Stimulated activated CD8-positive, alpha-beta memory T cell treated with anti-CD3 and anti-CD28 coated beads, Interleukin-15, amount 100 ng/mL, for 1 hour (primary cell): ENCODE measurements around the gene LCN2.
A peak's percentile ranks its signal among the peaks of the same experiment; 100 is the strongest.
"Not testable (repeated sequence)": the region's sequence is repeated elsewhere in the genome, so short reads cannot be mapped to it uniquely, and the experiment has no call there.

Source experiments
- DNase-seq: peaks from one replicate; pipeline ENCODE4 v3.0.0-alpha.2; 2020; ENCODE audit warnings: low read depth

Gene LCN2

DNA sequence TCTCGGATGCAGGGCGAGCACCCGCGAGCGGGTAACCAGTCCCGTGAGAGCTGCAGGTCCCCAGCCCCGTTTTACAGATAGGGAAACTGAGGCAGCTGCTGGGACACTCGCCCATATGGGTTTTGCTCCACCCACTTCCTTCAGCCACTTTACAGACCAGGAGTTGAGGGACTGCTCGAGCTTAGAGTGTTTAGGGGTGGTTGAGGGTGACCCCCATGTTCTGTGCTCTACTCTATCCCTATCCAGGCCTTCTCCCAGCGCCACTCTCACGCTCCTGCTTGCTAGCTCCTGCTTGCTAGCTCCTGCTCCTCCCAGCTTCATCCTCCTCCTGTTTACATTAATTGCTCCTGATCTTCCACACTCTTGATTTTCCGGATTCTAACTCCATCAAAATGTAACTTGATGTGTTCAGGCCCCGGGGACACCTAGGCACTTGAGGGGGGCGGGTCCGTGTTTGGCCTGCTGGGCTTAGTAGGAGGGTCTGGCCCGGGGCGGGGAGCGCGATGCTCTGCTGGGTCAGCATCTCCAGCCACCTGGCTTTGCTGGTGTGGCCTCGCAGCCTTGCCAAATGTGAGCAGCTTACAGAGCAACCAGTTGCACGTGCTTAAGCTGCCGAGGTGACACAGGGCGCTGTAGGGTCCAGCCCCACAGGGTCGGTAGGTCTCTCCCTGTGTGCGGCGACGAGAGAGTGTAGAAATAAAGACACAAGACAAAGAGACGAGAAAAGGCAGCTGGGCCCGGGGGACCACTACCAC lies 20.2 kb upstream of the LCN2 start:
- DNase-seq, result no peak

DNA sequence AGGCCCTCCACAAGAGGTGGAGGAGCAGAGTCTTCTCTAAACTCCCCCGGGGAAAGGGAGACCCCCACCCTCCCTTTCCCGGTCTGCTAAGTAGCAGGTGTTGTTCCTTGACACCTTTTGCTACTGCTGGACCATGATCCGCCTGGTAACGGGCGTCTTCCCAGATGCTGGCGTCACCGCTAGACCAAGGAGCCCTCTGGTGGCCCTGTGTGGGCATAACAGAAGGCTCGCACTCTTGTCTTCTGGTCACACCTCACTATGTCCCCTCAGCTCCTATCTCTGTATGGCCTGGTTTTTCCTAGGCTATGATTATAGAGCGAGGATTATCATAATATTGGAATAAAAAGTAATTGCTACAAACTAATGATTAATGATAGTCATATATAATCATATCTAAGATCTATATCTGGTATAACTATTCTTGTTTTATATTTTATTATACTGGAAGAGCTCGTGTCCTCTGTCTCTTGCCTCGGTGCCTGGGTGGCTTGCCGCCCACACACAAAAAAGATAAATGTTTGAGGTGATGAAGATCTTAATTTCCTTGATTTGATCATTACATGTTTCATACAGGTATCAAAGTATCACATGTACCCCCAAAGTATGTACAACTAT lies 19.2 kb upstream of the LCN2 start:
- peak; percentile 27 for DNase-seq

DNA sequence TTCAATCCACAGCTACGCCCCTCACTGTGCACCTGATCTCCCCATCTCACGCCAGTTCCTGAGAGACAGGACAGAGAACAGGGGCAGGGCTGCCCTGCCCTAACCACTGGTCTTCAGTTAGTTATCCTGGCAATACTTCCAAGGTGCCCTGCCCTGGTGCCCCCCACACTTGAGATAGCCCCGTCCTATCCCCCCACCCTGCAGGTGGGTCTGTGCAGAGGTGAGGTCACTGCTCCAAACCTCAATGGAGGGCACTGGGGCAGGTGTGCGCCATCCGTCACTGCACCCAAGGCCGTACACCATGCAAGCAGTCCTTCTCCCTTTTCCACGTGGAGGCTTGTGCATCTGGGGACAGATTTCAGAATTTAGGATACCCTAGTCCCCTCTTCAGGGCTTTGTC lies 18.6 kb upstream of the LCN2 start:
- not testable (repeated sequence) for DNase-seq

DNA sequence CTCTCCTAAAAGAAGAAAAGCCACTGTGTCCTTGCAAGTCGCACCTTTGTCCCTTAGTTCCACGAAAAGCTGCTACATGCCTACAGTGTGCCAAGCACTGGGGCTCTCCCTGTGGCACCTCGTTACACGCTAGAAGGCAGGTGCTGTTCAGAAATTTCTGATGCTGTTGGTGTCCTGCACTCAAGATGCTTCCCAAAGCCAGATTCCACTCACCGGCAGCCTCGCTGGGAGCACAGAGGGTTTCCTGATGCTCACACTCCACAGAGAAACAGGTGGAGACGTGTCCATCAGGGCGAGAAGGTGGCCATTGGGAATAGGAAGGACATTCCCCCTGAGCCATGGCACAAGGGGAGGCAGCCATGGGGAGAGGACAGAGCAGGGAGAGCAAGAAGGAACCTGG lies 17.9 kb upstream of the LCN2 start:
- DNase-seq, result not testable (repeated sequence)

DNA sequence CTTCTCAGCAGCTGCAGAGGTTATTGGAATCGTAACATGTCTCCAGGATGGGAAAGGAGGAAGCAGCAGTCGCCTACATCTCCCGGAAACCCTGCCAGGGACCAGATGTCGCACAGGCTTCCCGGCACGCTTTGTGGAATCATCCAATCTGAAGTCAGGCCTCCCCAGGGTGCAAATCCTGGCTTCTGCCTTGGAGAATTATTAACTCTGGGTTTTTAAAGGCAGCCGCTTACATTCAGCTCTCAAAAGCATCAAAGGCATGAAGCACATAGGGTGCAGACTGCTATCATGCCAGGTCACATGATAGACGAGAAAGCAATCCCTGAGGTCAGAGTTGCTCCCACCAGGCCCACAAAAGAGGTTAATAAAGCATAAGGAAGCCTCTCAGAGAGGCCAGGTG lies 17.1 kb upstream of the LCN2 start:
- not testable (repeated sequence) for DNase-seq

DNA sequence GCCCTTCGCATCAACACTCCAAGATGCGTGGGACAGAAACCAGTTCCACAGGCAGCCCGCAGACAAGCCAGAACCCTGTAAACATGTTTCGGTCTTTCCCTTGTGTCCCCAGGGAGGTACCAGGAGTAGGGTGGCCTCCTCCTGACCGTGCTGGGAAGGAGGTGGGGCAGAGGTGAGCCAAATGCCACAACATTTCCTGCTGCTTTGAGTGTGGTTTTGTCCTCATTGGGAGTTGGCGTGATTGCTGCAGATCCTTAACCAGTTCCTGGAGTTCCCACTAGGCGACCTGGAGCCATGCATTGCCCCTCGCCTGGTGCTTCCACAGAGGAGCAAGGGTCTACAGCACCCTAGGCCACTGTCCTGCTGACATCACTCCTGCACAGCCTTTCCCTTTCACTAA lies 13.7 kb upstream of the LCN2 start:
- not testable (repeated sequence) for DNase-seq

DNA sequence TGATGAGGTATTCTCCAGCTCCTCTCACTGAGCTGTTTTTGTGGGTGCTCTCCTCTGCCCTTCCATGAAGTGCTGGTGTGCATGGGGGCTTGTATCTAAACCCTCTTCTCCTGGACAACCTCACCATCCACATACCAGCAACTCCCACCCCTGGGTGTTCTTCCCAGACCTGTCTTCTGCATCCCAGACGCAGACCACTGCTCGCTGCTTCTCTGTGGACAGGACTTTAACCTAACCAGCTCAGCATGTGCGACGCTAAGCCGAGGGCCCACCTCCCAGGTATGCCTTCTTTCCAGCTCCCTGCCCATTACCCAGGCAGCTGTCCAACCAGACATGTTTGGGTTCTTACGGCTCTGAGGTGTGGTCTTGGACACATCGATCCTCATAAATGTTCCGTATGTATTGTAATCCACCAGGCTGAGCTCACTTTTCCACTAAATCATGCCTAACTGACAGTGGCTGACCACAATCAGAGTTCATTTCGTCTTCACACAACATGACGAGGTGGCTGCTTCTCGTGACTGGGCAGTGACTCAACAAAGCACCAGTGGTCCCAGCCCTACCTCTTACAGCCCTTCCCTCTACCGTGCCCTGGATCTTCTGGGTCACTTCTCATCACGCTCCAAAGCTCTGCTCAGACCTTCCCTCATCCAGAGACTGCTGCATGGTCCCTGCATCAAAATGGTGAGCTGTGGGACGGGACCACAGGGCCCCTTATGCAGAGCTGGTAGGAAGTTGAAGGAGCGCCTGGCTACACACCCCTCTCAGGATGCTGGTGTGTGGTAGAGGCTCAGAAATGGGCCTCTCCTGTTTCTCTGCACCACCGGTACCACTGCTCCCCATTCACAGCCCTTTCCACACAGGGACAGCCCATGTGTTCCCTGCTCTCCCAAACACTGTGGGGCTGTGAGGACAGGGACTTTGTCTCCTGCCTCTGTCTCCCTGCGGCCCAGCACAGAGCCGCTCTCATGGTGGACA lies 12.1 kb upstream of the LCN2 start:
- DNase-seq, result no peak

DNA sequence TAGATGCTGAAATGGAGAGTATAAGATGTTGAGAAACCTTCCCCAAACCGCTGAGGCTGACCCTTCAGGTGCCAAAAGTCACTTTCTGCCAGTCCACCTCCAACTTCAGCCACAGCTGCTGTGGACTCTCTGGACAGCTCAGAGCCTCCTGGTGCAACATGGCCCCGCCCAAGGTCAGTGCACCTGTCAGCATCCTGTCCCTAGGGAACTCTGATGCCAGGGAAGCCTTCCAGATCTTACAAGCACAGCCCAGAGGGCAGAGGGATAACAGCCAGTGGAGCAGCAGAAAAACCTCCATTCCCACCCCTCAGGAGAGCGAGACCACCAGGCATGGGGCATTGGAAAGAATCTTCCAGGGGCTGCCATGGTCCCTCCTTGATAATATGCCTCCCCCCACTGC lies 11.3 kb upstream of the LCN2 start:
- no peak for DNase-seq

DNA sequence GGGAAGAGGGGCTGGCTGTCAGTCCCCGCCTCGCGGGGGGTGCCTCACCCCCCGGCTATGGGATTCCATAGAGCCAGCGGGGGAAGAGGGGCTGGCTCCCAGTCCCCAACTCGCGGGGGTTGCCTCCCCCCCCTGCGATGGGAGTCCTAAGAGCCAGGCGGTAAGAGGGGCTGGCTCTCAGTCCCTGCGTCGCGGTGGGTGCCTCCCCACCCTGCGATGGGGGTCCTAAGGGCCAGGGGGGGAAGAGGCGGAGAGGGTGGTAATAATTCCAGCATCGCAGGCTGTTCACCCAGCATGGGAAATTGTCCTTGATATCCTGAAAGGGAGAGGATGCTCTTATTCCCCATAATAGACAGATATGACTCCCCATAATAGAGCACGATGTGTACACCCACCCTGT lies 9.6 kb upstream of the LCN2 start:
- DNase-seq, result no peak

DNA sequence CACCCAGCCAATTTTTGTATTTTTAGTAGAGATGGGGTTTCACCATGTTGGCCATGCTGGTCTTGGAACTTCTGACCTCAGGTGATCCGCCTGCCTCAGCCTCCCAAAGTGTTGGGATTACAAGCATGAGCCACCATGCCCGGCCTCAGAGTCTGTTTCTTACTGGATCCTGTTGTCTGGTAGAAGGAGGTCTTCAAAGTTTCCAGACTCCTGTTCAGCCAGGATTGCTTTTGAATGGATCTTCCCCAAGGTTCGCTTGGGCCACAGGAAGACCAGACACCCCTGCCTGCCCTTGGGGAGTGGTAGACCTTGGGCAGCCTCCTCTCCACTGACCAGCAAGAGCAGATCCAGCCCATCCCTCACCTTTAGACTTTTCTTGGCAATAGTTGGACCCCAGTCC lies 7.6 kb upstream of the LCN2 start:
- DNase-seq, result no peak

DNA sequence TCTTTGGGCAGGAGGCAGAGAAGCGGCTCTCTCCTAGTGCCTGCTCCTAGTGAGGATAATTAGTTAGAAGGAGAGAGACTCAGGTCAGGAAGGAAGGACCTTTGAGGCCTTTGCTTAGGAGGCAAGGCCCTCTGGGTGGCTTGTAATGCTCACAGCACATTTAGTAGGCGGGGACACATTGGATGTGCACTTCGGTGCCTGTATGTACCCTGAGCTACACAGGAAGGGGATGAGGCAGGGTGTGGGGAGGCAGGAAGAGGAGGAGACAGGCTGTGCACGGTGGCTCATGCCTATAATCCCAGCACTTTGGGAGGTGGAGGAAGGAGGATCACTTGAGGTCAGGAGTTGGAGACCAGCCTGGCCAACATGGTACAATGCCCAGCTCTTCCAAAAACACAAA lies 7.2 kb upstream of the LCN2 start:
- DNase-seq, result no peak

DNA sequence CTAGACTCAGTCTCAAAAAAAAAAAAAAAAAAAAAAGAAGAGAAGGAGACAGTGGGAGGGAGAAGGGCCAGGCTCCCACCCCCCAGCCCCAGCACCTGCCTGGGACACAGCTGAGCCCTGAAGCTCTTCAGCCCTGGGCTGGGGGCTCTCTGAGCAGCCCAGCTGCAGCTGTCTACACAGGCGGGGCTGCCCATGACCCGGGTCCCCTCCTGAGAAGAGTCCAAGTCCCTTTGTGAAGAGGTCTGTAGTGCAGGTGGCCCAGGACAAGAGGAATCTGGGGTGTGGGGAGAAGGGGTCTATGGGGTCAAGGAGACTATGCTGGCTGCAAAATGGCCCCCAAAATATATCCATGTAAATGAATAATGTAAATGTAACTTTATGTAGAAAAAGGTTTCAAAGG lies 6.7 kb upstream of the LCN2 start:
- no peak for DNase-seq

DNA sequence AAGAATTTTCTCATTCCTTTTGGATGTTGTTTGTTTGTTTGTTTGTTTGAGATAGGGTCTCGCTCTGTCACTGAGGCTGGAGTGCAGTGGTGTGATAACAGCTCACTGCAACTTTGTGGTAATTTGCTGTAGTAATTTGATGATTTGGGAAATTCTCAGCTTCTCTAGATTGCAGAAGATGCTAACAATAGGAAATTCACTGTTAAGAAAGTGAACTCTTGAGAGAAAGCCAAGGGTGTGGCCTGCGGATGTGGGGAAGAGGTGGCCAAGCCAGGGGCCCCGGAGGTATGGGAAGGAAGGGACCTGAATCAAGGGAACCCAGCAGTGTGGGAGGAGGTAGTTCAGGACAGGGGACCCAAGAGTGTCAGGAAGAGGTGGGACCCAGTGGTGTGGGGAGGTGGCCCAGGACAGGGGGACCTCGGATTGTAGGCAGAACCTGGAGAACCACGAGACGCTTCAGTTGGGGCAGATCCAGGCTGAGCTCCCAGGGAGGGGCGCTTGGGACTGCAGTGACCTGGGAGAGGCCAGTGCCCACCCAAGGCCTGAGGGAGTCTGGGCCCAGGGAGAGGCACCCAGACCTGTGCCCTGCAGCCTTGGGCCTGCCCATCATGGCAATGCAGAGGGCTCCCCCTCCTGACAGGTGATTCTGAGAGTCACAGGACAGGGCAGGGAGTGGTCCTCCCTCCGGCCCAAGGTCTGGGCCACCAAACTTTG lies 5.6 kb upstream of the LCN2 start:
- no peak for DNase-seq

DNA sequence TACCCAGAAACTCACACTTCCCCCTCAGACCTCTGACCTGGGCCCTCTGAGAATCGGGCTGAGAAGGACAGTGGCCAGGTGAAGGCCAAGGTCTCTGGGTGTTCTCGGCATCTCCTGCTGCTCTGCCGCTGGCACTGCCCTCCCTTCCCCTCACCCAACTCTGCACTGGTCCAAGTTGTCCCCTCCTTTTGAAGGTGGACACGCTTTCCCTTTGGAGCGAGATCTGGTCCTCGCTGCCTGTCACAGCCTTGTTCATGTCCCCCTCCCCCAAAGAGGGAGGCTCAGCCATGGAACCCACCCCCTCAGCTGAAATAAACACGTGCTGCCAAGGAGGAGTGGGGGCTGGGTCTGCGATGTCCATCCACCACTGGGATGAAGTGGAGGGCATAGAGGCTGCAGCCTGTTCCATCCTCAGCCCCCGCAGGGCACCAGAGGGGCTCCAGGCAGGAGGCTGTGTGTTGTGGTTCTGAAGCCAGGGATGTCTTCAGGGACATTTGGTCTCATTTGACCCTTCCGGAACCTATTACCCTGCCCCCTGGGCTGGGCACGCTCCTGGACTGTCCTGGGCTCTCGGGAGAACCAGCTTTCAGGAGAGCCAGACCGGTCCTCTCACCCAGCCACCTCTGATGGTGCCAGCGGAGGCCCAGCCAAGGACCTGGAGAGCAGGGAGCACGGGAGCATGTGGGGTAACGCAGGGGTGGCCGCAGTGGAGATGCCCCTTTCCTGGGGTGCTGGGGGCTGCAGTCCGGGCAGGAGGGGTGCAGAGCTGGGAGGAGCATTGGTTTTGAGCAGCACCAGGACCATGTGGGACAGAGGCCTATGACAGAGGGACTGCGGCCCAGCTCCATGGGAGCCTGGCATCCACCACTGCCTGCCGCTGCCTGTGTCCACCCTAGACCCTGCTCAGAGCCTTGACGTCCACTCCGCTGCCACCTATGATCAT lies 4.7 kb upstream of the LCN2 start:
- DNase-seq, result no peak

DNA sequence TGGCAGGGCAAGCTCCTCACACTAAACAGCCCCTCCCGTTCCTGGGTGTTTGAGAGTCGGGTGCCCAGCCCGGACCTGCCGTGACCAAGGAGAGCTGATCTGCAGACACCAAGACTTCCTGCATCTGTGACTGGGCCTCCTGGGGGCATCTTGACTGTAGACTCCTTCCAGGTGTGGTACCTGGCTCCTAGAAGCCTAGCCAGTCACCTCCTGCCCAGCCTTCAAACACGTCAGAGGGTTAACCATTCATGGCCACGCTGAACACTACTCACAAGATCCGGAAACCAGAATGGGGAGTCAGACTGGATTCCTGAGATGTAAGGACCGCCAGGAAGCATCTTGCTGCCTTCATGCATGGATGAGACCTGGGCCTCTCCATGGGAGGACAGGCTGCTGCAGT lies 3.7 kb upstream of the LCN2 start:
- no peak for DNase-seq

DNA sequence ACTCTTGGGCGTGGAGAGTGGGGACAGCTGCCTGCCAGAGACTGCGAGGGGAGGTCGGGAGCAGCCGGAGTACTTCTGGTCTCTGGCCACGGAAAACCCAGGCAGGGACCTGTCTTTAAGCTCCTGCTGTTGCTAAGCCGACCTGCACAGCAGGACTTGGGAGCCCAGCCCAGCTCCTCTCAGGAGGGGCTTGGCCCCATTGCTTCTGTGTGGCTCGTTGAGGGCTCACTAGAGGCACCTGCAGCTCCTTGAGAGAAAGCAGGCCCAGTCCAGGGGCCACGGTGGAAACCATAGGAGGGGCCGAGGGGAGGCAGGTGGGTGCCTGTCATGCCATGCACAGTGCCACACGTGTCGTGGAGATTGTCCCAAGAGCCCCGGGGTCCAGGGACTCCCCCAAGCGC lies 3.3 kb upstream of the LCN2 start:
- DNase-seq, result no peak

DNA sequence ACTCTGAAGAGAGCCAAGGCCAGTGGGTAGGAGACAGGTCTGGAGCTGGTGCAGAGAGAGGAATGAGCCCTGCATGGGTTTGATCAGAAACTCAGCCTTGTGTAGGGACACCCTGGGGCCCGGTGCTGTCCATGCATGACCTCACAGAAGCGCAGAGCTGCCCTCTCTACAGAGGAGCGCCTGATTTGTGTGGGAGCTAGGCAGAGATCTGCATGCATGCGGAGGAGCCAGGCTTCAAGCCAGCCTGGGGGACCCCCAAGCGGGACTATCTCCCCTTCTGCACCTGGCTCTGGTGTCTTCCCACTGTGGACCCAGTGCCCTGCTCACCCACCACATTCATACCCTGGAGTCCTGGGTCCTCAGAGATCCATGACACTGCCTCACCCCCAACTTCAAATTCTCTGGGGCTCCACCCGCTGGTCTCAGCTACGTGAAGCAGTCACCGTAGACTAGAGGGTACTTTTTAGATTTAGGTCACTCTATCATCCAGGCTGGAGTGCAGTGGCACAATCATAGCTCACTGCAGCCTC lies 2.6 kb upstream of the LCN2 start:
- DNase-seq, result no peak

DNA sequence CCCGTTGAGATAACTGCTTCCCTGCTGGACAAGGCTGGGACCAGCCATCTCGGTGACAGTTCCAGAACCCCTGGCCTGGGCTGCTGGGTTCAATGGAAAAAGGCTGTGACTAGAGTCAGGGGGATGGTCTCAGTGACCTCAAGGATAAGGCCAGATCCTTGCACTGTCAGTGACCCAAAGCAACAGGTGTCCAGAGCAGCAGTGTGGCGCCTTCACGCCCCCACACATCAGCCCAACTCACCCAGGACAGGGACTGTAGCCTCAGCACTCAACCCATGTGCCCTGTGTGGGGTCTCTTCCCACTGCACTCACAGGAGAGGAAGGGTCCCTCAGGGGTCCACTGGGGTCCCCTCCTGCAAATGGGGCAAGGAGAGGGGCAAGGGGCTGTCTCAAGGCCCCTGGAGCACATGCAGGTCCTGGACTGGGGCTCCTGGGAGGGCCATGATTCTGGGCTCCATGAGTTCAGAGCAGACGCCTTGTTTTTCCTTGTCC lies 698 bp upstream of the LCN2 start:
- no peak for DNase-seq

DNA sequence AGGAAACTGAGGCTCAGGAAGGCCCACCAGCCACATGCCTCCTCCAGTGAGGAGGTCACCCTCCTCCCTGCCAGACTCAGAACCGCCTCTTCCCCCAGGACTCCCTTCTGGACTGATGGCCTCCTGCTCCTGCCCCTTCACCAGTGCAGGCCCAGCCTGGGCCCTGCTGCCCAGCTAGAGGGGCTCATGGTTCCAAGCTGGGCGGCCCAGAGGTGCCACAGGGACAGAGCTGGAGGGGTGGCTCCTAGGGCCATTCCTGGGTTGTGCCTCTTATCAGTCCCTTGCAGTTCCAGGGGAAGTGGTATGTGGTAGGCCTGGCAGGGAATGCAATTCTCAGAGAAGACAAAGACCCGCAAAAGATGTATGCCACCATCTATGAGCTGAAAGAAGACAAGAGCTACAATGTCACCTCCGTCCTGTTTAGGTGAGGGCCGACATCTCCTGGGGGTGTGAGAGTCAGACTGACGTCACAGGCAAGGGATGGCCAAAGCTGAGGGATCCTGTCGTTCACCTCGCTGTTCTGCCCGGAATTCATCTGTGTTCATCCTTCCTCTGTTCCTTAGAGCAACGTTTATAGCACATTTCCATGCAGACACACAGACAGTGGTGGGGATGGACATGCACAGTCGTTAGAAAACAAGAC lies 819 bp downstream of the LCN2 start:
- no peak for DNase-seq
